Ishikawa (cell line): ENCODE measurements around the gene CACNA1C.

Source experiments
- CEBPB ChIP-seq: IDR thresholded peaks from 2 replicates; pipeline ENCODE4 v1.6.1; 2012
- CREB1 ChIP-seq: IDR thresholded peaks from 2 replicates; pipeline ENCODE4 v1.6.1; 2012; ENCODE audit warnings: low read depth
- EGR1 ChIP-seq: IDR thresholded peaks from 2 replicates; pipeline ENCODE4 v1.6.1; 2012
- EP300 ChIP-seq: IDR thresholded peaks from 2 replicates; pipeline ENCODE4 v1.6.1; 2012; ENCODE audit warnings: borderline replicate concordance
- FOXM1 ChIP-seq: IDR thresholded peaks from 2 replicates; pipeline ENCODE4 v1.6.1; 2012; ENCODE audit warnings: low read depth, borderline replicate concordance
- NFIC ChIP-seq: IDR thresholded peaks from 2 replicates; pipeline ENCODE4 v1.6.1; 2012
- RAD21 ChIP-seq: IDR thresholded peaks from 2 replicates; pipeline ENCODE4 v1.6.1; 2012; ENCODE audit warnings: low read depth
- REST ChIP-seq: IDR thresholded peaks from 2 replicates; pipeline ENCODE4 v1.6.1; 2012; ENCODE audit warnings: low read depth, mild to moderate bottlenecking
- TAF1 ChIP-seq: IDR thresholded peaks from 2 replicates; pipeline ENCODE4 v1.6.1; 2012; ENCODE audit warnings: low read depth, mild to moderate bottlenecking
- TCF12 ChIP-seq: IDR thresholded peaks from 2 replicates; pipeline ENCODE4 v1.6.1; 2012; ENCODE audit warnings: low read depth
- TEAD4 ChIP-seq: IDR thresholded peaks from 2 replicates; pipeline ENCODE4 v1.6.1; 2012
- YY1 ChIP-seq: IDR thresholded peaks from 2 replicates; pipeline ENCODE4 v1.6.1; 2012; ENCODE audit warnings: low read depth
- ZBTB7A ChIP-seq: IDR thresholded peaks from 2 replicates; pipeline ENCODE4 v1.6.1; 2012; ENCODE audit warnings: low read depth
- TF ChIP-seq, protein P1 (sequence below): IDR thresholded peaks from 2 replicates; pipeline ENCODE4 v1.6.1; 2012
- TF ChIP-seq, protein P2 (sequence below): IDR thresholded peaks from 2 replicates; pipeline ENCODE4 v1.6.1; 2012

CACNA1C gene

DNA sequence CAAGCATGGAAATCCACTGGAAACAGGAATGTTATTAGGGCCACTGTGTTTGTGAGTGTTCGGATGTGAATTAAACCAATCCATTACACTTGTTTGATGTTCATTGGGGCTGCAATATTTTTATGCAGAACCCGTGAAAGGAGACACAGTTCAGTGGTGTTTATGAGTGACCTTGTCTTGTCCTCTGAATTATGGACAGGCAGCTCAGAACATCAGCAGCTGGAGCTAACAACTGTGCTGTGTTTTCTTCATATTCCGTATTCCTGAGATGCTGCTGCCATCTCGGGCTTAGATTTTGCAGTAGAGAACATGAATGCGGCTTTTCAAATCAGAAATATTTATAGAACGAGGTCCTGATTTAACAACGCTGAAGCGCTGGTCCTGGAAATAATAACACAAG, 20.3 kb upstream of the CACNA1C start:
- TF ChIP-seq REST (no peak), EGR1 (no peak), CREB1 (no peak)

DNA sequence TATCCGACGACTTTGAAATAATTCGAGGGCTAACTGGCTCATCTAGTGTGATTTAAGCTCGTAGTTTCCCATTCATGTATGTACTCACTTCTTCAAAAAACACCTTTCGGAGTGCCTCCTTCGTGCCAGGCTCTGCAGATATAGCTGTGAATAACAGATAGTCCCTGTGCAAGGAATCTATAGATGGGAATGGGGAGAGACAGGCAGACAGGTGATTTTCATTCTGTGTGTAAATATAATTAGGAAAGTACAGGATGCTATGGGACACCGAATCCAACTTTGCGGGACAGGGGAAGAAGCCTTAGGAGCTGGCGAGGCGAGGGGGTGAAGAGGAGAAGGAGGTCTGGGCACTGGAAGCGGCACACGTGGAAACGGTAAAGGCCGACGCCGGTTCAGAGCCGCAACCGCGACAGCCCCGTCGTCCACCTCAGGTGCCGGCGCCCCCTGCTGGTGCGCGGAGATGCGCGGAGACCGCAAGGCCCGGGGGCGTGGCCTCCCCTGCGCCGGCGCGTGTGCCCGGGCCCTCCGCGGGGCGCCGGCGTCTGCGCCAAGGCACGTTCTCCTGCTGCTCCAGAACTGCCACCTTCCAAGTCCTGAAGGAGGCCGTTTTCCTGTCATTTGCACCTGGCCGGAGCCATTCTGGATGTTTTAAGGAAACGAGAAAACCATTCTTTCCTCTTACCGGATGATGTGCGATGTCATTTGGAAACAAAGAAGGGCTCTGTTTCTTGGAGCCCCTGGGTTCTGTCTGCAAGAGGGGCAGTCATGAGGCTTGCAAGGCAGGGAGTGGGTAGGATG, 18.0 kb upstream of the CACNA1C start:
- TF ChIP-seq EGR1 (no peak), TEAD4 (0 out of 2 replicates have a peak, but pooled peaks have one; percentile 19), RAD21 (peak; percentile 68), CREB1 (no peak), FOXM1 (no peak), NFIC (peak; percentile 83), TAF1 (no peak), TCF12 (peak; percentile 18; the same call in 1 of the 2 replicates), YY1 (no peak), EP300 (no peak), CEBPB (no peak), ZBTB7A (no peak), REST (no peak)
- TF ChIP-seq, protein P1, sequence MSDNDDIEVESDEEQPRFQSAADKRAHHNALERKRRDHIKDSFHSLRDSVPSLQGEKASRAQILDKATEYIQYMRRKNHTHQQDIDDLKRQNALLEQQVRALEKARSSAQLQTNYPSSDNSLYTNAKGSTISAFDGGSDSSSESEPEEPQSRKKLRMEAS, result peak; percentile 91
- TF ChIP-seq, protein P2, sequence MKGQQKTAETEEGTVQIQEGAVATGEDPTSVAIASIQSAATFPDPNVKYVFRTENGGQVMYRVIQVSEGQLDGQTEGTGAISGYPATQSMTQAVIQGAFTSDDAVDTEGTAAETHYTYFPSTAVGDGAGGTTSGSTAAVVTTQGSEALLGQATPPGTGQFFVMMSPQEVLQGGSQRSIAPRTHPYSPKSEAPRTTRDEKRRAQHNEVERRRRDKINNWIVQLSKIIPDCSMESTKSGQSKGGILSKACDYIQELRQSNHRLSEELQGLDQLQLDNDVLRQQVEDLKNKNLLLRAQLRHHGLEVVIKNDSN, result peak; percentile 31; the same call in 1 of the 2 replicates

DNA sequence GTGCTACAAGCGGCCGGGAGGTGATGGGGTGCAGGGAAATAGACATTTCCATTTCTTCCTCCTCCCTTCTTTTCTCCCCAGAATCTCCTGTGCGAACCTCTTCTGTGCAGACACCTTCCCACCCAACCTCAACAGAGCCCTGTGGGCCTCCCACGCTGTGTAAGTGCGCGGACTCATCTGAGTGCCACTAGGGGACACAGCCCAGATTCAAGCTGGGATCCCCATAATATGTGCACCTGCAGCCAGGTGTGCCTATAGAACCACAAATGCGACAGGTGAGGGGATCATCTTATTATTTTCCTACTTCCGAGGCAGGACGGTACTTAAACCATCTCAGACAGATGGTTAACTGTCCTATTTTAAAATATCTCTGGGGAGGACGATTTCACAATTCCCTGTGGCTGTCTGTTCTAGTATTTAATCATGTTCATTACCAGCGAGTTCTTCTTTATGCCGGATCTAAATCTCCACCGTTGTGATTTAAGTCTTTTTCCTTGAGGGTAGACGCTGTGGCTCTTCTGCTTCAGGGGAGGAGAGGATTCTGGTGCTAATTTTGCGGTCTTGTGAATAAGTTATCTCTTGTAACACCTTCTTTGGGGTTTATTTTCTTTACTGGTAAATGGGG, 17.2 kb upstream of the CACNA1C start:
- TF ChIP-seq TCF12 (no peak), TAF1 (no peak), YY1 (no peak), CREB1 (no peak), TEAD4 (no peak), NFIC (no peak), CEBPB (no peak)

- TF ChIP-seq EGR1 (no peak), ZBTB7A (no peak), EP300 (no peak), REST (no peak), RAD21 (no peak), FOXM1 (no peak)
Observed at GRCh38 chr12:2039034-2039433, 13.8 kb upstream of the CACNA1C start.

DNA sequence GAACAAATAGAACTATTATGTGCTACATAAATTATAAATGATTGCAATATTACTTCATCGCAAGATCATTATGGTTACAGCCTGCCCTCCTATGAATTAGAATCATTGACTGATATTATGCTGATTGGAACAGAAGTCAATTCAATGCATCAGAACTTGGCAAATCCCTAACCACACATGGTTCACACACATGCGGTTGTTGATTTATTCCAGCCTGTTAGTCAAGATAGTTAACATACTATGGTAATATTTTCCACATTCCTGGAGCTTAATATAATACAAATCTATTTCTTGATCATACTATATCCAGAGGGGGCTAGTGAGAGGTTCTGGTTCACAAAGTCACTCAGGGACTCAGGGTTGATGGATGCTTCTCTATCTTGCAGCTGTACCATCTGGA, 9.7 kb upstream of the CACNA1C start:
- TF ChIP-seq, protein P2, result no peak
- TF ChIP-seq CREB1, result no peak
- no peak for TF ChIP-seq RAD21
- no peak for TF ChIP-seq NFIC
- TF ChIP-seq ZBTB7A, result no peak
- no peak for TF ChIP-seq FOXM1
- TF ChIP-seq, protein P1, result no peak
- TF ChIP-seq YY1, result no peak
